GM19455 (cell line): ENCODE results near the gene TBC1D1.

Experiments used
- ATAC-seq: cut with Tn5 transposase; IDR thresholded peaks from one replicate; pipeline ENCODE4 v1.9.1; 2021; ENCODE audit not compliant: unreplicated experiment

The TBC1D1 gene

GRCh38 chr4:38119668-38120385, 228.9 kb downstream of the TBC1D1 start:
- no peak for ATAC-seq

DNA sequence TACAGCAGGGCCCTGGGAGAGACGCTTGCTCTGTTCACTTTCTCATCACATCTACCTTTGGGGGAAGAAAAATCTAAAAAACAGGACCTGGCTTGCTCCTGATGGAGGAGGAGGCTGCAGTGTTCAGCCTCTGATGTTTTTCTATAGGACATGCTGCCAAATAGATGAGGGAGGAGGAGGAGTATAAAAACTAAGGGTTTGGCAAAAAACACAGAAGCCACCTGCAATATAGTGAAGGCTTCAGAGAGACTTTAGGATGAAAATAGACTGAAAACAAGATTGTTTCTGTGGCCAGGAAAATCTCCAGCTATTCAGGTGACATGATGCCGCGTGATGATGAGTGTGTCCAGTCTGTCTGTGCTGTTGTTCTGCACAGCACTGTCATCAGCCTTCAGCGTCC, 229.9 kb downstream of the TBC1D1 start:
- no peak for ATAC-seq

GRCh38 chr4:38122060-38122459, 231.2 kb downstream of the TBC1D1 start:
- ATAC-seq: no peak

GRCh38 chr4:38123555-38123954, 232.7 kb downstream of the TBC1D1 start:
- no peak for ATAC-seq

DNA sequence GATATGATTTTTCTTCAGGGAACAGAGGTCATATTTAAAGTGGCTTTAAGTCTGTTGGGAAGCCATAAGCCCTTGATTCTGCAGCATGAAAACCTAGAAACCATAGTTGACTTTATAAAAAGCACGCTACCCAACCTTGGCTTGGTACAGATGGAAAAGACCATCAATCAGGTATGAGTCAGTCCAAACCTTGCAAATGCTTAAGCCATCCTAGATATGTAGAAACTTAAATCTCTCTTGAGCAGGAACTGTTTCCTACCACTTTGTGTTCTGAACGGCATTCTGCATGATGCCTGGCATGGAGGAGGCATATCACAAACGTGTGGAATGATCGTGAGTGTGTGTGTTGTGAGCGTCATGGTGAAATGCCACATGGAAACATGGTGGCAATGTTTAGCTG, 234.1 kb downstream of the TBC1D1 start:
- ATAC-seq: no peak

DNA sequence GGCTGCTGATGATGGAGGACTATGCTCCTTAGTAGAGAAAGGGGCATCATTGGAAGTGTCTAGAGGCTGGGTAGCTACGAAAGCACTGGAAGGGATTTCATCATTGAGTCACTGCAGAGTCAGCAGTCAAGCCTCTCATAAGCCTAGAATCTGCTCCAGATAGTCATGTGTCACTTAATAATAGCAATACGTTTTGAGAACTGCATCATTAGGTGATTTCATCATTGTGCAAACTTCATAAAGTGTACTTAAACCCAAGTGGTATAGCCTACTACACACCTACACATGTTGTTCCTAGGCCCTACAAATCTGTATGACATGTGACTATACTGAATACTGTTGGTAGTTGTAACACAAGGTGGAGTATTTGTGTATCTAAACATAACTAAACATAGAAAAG, 234.9 kb downstream of the TBC1D1 start:
- ATAC-seq: no peak

DNA sequence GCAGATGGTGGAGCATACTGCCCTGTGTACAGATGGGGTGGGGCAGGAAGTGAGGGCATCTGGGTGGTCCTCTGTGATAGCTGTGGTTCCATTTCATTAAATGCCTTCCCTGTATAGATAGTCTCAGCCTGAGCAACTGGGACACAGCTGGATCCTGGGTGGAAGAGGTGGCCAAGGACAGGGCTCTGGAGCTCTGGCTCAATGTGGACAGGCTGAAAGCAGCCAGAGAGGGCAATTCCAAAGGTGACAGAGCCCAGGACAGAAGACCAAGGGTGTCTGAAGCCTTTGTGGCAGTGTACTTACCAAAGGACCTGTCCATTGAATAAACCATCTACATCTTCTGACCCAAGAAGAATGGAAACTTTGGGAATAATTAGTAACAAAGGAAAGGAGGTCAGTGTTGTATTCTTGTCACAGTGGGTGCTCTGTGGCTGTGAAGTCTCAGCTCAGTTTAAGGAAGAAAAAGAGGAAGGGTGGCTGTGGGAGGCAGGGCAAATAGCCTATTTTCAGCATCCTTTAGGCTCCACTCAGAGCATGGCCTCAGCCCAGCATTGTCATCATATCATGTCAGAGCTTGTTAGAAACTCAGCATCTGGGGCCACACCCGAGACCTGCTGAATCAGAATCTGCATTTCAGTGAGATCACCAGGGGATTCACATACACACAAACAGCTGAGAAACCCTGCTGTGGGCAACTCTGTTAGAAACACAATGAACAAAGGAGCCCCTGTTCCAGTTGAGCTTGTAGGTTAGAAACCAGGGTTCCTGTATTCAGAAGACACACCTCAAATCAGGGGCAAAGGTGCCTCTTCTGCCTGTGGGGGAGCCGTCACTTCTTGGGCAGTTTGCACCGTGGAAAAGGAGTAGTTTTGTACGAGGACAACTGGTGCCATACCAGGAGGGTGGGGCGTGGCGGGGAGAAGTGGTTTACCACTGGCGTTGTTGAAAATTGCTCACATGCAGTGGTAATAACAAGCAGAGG, 237.9 kb downstream of the TBC1D1 start:
- peak; percentile 45 for ATAC-seq

- ATAC-seq: no peak
These were observed 238.8 kb downstream of the TBC1D1 start for GRCh38 chr4:38129460-38130227.

DNA sequence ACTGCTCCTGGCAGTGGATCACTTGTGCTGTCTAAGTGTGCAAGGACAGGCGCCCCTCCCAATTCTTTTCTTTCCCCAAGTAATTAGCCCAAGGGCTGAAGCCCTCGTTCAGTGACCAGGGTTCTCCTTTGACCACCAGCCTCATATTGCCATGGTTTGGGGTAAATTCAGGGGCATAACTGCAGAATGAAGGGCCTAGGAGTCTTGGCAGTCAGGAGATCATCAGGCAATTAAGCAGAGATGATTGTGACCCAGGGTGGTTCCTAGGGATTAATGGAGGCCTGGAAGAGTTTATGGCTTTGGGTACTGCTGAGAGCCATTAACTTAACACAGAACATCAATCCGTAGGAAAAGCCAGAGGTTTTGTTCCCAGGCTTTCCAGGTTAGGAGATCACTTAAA, 240.0 kb downstream of the TBC1D1 start:
- no peak for ATAC-seq

- peak; percentile 33 for ATAC-seq
These were observed 240.6 kb downstream of the TBC1D1 start for GRCh38 chr4:38131371-38132091.

DNA sequence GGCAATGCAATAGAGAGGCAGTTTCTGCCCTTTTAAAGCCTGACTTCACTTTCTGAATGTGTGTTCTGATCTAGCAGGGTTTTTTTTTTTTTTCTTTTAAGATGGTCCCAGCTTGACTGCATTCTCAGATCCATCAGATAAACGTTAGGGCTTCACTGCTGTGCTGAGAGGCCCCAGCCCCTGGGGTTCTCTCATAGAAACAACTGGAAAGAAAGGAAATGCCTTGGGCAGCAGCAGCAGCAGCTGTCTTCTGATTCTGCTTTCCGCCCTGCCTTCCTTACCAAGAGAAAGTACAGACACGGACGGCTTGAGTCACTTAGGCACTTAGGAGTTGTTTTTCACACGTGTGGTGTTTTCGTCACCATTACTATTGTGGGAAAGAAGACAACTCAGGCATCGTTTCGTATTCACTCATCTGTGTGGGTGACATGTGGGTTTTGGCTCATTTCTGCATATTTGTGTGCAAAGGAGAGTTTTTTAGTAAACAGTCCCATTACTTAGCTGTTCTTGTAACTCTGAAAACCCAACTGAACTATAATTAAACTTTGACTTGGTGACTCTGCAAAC, 241.3 kb downstream of the TBC1D1 start:
- peak; percentile 80 for ATAC-seq

GRCh38 chr4:38132843-38133662, 242.2 kb downstream of the TBC1D1 start:
- no peak for ATAC-seq

DNA sequence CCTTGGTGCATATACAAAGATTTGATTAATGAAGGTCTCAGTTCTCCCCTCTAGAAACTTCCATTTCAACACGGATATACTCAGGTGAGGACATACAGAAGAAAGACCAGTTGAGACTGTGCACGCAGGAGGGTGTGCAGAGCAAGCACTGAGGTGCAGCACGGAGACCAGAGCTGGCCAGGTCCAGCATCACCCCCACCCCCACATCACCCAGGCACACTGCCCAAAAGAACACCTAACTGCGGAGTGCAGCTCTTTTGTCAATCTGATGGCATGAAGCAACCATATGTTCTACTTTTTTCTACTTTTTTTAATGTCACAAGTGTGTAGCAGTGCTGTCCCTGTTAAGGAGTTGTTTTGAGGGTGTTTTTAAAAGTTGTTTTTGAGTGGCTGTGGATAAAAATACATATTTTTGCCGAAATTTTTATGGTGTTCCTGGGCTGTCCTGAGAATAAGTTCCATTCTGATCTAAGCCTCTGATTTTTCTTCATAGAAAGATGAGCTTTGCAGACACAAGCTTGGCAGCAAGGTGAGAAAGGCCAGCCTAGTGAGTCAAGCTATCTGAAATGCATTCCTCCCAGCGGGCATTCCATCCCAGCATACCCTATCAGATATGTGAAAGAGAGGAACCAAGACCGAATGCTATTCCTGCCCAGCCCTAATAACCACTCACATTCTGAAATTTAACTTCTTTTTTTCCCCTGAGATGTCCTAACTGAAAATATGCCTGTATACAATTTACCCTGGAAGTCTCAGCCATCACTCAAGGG, 243.0 kb downstream of the TBC1D1 start:
- ATAC-seq: no peak

DNA sequence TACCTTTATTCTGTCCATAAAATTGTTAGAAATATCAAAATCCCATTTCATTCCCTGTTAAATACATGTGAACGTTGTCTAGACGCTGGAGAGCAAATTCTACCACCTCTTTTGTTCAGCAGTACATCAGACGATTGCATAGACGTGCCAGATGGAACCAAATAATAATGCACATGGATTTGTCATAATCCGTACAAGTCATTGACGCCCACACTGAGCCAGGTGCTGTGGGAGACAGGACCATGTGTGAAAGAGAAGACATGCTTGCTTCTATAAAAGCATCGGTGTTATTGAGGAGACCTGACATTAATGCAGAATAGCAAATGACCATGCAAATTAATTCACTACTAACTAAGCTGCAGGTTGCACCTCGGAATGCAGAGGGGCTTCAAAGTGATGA, 244.3 kb downstream of the TBC1D1 start:
- no peak for ATAC-seq

- no peak for ATAC-seq
These were observed 245.7 kb downstream of the TBC1D1 start for GRCh38 chr4:38136604-38137003.

DNA sequence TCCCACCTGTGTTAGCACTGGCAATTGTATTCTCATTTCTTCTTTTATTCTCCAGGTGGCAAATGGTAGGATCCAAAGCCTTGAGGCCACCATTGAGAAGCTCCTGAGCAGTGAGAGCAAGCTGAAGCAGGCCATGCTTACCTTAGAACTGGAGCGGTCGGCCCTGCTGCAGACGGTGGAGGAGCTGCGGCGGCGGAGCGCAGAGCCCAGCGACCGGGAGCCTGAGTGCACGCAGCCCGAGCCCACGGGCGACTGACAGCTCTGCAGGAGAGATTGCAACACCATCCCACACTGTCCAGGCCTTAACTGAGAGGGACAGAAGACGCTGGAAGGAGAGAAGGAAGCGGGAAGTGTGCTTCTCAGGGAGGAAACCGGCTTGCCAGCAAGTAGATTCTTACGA, 246.2 kb downstream of the TBC1D1 start:
- no peak for ATAC-seq

DNA sequence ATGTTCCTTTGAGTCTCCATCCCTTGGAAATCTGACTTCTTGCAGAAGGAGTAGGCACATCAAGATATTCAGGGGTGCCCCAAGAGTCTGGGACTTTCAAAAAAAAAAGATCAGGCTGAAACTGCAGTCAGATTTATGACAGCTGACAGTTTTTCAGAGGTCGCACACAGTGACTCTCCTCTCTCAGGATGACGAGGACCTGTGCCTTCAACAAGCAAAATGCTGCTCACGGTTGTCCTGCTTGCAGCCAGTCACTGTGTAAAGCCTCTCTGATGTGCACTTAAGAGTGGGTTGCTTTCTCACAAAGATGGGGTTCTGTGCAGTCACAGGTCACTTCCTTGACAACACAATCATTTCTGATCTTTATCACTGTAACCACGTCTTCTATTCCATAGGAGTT, 247.5 kb downstream of the TBC1D1 start:
- no peak for ATAC-seq

DNA sequence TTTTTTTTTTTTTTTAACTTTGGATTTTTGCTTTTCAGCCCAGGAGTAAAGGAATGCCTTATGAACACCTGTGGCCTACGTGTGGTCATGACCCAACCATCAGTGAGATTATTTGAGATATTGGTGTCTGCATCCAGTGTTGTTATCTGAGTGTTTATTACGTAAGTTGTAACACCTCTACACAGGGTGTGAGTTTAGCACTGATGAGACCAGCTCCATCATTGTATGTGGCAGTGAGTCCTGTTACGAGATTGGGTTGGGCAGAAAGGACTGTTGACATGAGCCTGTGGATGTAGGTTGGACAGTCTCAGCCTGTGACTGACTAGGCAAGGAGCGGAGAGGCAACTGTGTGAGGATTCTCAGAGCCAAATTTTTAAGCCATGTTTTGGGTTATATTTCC, 248.3 kb downstream of the TBC1D1 start:
- no peak for ATAC-seq
